Small intestine (tissue), 7 donors: ENCODE results near the gene ERC2. TPM values are rescaled to one million over a fixed set of nuclear protein-coding genes. Genes with fewer than 3 reads are reported as not detected.

Experiments
- DNase-seq, 2 donors: peaks; one replicate each; pipeline versions ENCODE4 v3.0.0 to v3.0.0-alpha.2; 2013
- FAIRE-seq: peaks from 2 replicates; lab custom pipeline; 2012; peaks lifted over from hg19 to GRCh38; lab: Jason Lieb, UNC
- H3K27ac ChIP-seq, 3 donors: one replicate each; pipeline ENCODE4 v1.5.1; 2013; ENCODE audit warnings: low read length in 2 of 3, mild to moderate bottlenecking in 2 of 3, control low read depth in 1 of 3, inconsistent platforms in 1 of 3, low read depth in 1 of 3, moderate library complexity in 1 of 3
- H3K27me3 ChIP-seq, 3 donors: one replicate each; pipeline ENCODE4 v1.6.1; 2013; ENCODE audit warnings: low read length in 3 of 3, inconsistent platforms in 1 of 3; ENCODE audit not compliant: control insufficient read depth in 3 of 3, insufficient read depth in 3 of 3
- H3K36me3 ChIP-seq, 3 donors: one replicate each; pipeline ENCODE4 v1.6.1; 2013; ENCODE audit warnings: low read length in 3 of 3, inconsistent platforms in 1 of 3, low read depth in 1 of 3, mild to moderate bottlenecking in 1 of 3, moderate library complexity in 1 of 3; ENCODE audit not compliant: control insufficient read depth in 3 of 3, insufficient read depth in 2 of 3
- H3K4me1 ChIP-seq, 3 donors: one replicate each; pipeline ENCODE4 v1.6.1; 2013; ENCODE audit warnings: low read length in 2 of 3, inconsistent platforms in 1 of 3, low read depth in 1 of 3, mild to moderate bottlenecking in 1 of 3, moderate library complexity in 1 of 3; ENCODE audit not compliant: control insufficient read depth in 3 of 3, insufficient read depth in 2 of 3
- H3K4me3 ChIP-seq, 3 donors: one replicate each; pipeline ENCODE4 v1.5.1; 2013; ENCODE audit warnings: low read length in 3 of 3, control low read depth in 1 of 3, inconsistent platforms in 1 of 3, low read depth in 1 of 3, mild to moderate bottlenecking in 1 of 3, moderate library complexity in 1 of 3
- H3K9me3 ChIP-seq, 2 donors: one replicate each; pipeline ENCODE4 v1.6.1; 2013; ENCODE audit warnings: low read depth in 1 of 2, low read length in 1 of 2; ENCODE audit not compliant: control insufficient read depth in 2 of 2, insufficient read depth in 1 of 2
- WGBS, 3 donors: extraction: QIAGEN DNeasy Blood & Tissue Kit; methylation state at CpG; one replicate each; pipeline ENCODE4 v1.1.7; 2013; 5-methylcytosine and 5-hydroxymethylcytosine counted together
- polyA plus RNA-seq, 4 donors: library from polyadenylated mRNA; stranded (reverse) in 3 of 4; unstranded in 1 of 4; fragments of 200-250 nt in 3 of 4; fragments of 120-200 nt in 1 of 4; gene quantifications; one replicate each; pipeline versions ENCODE4 v1.2.1 to v1.2.3, GENCODE V29; 2013
- donor health status: healthy with polysubstance abuse.
- donor health status: control.
- donor health status: control.
- donor health status: Bipolar disorder and iron deficiency.
- donor health status: healthy.

The ERC2 gene
- polyA plus RNA-seq, 4 donors: 0.73 to 2.0 TPM; not detected in 2

DNA sequence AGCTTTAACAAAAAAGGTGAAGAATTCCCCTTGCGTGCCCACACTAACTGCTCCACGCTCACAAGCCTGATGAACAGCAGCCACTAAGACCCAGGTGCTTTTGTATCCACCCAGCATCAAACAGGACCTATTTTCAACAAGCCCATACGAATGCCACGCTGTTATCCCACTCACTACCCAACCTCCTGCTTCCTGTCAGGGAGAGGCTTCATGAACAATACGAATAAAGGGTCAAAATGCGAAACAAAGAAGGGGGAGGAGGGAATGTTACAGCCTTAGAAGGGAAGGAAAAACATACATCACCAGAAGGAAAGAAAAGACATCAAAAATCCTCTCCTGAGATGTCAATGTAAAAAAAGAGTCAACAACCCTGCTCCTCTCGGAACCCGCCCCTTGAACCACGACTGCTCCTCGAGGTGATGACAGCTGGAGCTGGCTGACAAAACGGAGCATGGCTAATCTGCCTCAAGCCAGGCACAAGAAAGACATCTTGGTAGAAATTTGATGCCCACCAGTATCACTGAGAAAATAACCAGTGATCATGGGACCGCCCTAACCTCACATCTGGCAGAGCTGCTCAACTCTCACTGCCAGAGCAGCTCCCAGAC, 9.7 kb downstream of the ERC2 start:
- Histone ChIP-seq H3K27me3 (peaks cover 0 to 8% (median 3%) of the 10 kb centered on the region in 3 donors), H3K9me3 (no peaks in the 10 kb centered on the region), H3K36me3 (no peaks in the 10 kb centered on the region), H3K27ac (no peak overlapping the region), H3K4me1 (no peaks in the 10 kb centered on the region), H3K4me3 (no peak overlapping the region)
- FAIRE-seq: no peak
- 65 to 72% (median 72%) methylated on average over 12 of the region's 12 CpGs for WGBS, 3 donors
- no peak for DNase-seq

DNA sequence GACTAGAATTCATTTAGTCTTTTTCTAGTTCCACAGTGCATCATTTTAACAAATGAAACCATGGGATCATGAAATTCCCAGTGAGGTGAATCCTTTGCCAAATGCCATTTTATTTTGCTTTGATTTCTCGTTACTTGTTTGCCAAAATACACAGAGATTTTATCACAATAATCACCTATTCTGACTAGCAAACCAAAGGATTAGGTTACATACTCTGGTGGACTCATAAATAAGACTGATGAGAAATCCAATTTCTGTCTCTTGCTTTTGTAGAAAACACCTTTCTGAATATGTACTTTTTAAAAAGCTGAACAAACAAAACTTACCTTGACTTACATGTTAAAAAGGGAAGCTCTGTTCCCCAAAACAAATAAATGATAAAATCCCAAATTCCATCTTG, 12.2 kb downstream of the ERC2 start:
- Histone ChIP-seq H3K27me3 (peaks cover 0 to 9% (median 3%) of the 10 kb centered on the region in 3 donors), H3K36me3 (no peaks in the 10 kb centered on the region), H3K9me3 (no peaks in the 10 kb centered on the region), H3K4me1 (no peaks in the 10 kb centered on the region), H3K4me3 (no peak overlapping the region), H3K27ac (no peak overlapping the region)
- DNase-seq (no peak), FAIRE-seq (no peak)
- WGBS, 3 donors: 11 to 37% (median 12%) methylated on average over 1 of the region's 1 CpG

DNA sequence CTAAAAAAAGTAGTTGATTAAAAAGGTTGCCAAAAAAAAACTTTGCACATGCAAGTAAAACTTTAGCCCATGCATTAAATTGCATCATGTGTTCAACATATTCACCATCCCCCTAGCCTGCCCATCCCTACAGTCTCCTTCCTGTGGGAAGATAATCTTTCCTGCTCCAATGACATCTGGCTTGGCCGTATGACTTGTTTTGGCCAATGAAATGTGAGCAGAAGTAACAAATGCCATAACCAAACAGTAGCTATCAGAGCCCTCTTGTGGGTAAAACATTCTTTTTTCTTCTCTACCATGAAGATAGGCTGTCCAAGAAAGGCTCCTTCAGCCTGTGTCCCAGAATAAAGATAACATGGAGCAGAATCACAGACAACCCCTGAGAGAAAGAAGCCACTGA, 15.3 kb downstream of the ERC2 start:
- Histone ChIP-seq H3K27me3 (peaks cover 0 to 7% (median 3%) of the 10 kb centered on the region in 3 donors), H3K4me3 (no peak overlapping the region), H3K36me3 (no peaks in the 10 kb centered on the region), H3K27ac (no peak overlapping the region), H3K9me3 (no peaks in the 10 kb centered on the region), H3K4me1 (no peaks in the 10 kb centered on the region)
- no peak for DNase-seq
- 45 to 54% (median 50%) methylated on average over 1 of the region's 1 CpG for WGBS, 3 donors
- FAIRE-seq: no peak

DNA sequence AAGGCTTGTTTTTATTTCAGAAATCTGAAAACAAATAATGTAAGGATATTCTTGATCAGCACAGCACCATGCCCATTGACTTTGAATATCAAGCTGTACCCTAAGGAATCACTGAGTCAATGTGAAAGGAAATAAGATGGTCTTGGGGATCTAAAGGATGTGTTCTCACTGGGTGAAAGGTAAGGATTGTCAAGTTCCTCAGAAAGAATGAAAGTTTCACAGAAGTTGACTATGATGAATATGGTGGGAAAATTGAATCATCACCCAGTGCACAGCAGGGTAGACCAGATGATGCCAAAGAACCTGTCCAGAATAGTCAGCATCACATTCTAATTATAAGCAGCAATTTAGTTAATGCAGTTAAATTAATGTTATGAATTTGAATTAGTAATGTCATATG, 16.2 kb downstream of the ERC2 start:
- no peak for DNase-seq
- FAIRE-seq: no peak
- no peaks in the 10 kb centered on the region for H3K4me1 ChIP-seq
- H3K9me3 ChIP-seq: no peaks in the 10 kb centered on the region
- no peak overlapping the region for H3K27ac ChIP-seq
- peaks cover 0 to 7% (median 0%) of the 10 kb centered on the region in 3 donors for H3K27me3 ChIP-seq
- no peak overlapping the region for H3K4me3 ChIP-seq
- no peaks in the 10 kb centered on the region for H3K36me3 ChIP-seq

DNA sequence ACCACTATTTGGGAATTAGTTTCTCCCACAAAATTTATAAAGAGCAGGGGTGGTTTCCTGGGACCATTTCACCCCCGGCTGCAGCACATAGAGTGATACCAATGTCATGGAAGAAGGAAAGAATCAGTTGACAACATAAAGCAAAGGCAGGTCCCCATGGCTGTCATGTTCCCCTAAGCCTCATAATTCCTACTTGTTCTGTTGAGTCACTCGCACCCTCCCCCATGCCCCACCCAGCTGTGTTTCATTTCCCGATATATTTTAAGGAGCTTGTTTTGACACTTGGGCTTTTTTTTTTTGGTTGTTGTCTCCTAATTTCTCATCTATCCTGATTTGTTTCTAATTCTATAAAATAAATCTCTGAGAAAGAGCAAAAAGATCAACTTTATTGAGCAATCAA, 24.9 kb downstream of the ERC2 start:
- DNase-seq (no peak), FAIRE-seq (no peak)
- H3K4me3 ChIP-seq: no peak overlapping the region
- H3K36me3 ChIP-seq: no peaks in the 10 kb centered on the region
- H3K27ac ChIP-seq: no peak overlapping the region
- H3K27me3 ChIP-seq: no peaks in the 10 kb centered on the region
- H3K4me1 ChIP-seq: no peaks in the 10 kb centered on the region
- 88 to 95% (median 91%) methylated on average over 3 of the region's 3 CpGs for WGBS, 3 donors
- H3K9me3 ChIP-seq: no peaks in the 10 kb centered on the region

DNA sequence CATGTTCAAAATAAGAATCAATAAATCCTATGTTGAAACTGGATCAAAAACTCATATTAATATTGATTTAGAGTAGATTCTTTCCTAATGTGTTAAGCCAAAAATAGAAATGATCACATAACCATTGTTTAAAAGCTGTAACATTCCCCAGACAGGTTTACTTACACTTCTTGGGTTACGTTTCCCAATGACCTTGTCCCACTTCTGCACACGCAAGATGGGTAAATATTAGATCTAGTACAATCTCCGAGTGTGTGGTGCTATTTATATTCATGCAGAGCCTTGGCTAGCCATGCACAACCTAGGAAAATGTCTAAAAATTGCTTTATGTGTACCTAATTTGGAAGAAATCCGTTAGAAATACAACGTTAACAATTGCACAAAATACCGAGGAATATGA, 39.6 kb downstream of the ERC2 start:
- no peak for FAIRE-seq
- H3K9me3 ChIP-seq: no peaks in the 10 kb centered on the region
- 55 to 67% (median 57%) methylated on average over 6 of the region's 6 CpGs for whole genome bisulfite sequencing, 3 donors
- H3K36me3 ChIP-seq: no peaks in the 10 kb centered on the region
- no peak overlapping the region for H3K27ac ChIP-seq
- H3K27me3 ChIP-seq: no peaks in the 10 kb centered on the region
- no peak for DNase-seq
- no peaks in the 10 kb centered on the region for H3K4me1 ChIP-seq
- H3K4me3 ChIP-seq: no peak overlapping the region

DNA sequence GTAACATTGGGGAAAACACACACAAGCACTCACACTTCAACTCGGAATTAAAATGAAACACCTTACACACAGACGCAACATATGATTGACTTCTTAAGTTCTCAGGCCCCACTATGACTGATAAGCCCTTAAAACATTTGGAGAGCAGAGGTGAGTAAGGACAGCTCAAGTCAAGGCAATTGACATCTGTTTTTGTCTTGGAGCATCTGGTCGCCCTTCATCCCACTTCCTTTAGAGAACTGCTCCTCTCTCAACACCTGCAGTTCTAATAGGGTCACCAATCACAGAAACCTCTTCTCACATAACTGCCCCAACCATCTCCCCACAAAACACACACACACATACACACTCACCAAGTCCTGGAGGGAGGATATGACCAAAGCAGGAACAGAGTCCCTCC, 43.4 kb downstream of the ERC2 start:
- Histone ChIP-seq H3K27me3 (no peaks in the 10 kb centered on the region), H3K4me1 (no peaks in the 10 kb centered on the region), H3K9me3 (no peaks in the 10 kb centered on the region), H3K36me3 (no peaks in the 10 kb centered on the region), H3K27ac (no peak overlapping the region), H3K4me3 (no peak overlapping the region)
- WGBS, 3 donors: 83 to 89% (median 86%) methylated on average over 3 of the region's 3 CpGs
- no peak for FAIRE-seq
- no peak for DNase-seq

DNA sequence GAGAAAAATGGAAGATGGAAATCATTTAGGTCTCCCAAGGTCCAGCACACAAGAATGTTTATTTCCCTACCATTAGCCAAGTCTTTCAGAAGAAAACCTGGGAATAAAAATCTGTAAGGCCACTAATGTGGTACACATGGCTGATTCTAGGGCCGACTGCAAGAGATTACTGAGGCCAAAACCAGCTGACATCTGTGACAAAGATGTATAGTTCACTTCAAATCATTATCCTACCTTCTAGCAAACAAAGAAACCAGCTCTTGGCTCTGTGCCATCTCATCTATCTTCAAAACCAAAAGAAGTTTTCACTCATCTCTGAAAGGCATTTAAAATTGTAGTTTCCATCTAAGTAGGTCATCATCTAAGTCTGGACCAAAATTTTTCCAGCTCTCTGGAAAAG, 43.9 kb downstream of the ERC2 start:
- H3K9me3 ChIP-seq: no peaks in the 10 kb centered on the region
- H3K36me3 ChIP-seq: no peaks in the 10 kb centered on the region
- H3K27me3 ChIP-seq: no peaks in the 10 kb centered on the region
- DNase-seq: no peak
- WGBS, 3 donors: 50 to 62% (median 50%) methylated on average over 1 of the region's 1 CpG
- FAIRE-seq: no peak
- no peaks in the 10 kb centered on the region for H3K4me1 ChIP-seq
- H3K27ac ChIP-seq: no peak overlapping the region
- H3K4me3 ChIP-seq: no peak overlapping the region

DNA sequence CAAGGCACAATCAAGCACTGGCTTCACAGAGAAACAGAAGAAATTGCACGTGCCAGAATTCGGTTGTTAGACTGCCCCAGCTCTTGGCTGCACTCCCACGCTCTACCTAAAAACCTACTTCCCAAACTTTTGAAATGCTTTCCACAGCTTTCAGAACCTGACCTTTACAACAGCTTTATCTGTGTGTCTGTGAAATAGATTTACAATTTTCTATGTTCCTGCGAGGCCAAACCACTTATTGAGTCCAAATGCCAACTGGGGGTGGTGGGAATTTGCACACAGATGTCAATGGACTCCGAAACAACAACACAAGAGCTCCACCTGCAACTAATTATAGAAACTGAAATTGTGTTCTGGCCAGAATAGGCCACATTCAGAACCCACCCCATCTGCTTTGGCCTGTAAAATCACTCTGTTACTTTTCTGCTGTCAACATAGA, 44.6 kb downstream of the ERC2 start:
- no peaks in the 10 kb centered on the region for H3K9me3 ChIP-seq
- FAIRE-seq (no peak), DNase-seq (no peak)
- no peaks in the 10 kb centered on the region for H3K36me3 ChIP-seq
- H3K4me1 ChIP-seq: no peaks in the 10 kb centered on the region
- no peak overlapping the region for H3K4me3 ChIP-seq
- H3K27ac ChIP-seq: no peak overlapping the region
- WGBS, 3 donors: 77 to 86% (median 79%) methylated on average over 5 of the region's 5 CpGs
- H3K27me3 ChIP-seq: no peaks in the 10 kb centered on the region
